HG03159 (cell line): ENCODE data around the gene KRT39.

Source experiments
- ATAC-seq: cut with Tn5 transposase; IDR thresholded peaks from one replicate; pipeline ENCODE4 v1.9.1; 2021; ENCODE audit warnings: mild to moderate bottlenecking, moderate library complexity; ENCODE audit not compliant: unreplicated experiment

KRT39 gene

DNA sequence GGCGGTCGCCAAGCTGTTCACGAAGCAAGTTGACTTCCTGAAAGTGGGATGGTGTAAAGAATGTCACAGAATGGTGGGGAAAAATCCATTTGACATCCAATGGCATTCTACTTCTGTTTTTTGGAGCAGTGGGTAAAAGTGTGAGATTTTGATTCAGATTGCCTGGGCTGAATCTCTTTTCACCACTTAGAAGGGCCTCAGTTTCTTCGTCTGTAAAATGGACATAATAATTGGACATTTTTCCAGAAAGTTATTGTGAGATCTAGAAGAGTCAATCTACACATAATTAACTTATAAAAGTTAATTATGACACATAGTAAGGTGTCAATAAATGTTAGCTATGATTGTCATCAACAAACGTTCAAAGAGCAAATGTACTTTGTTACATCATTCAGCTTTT, 14.4 kb upstream of the KRT39 start:
- ATAC-seq, result no peak

DNA sequence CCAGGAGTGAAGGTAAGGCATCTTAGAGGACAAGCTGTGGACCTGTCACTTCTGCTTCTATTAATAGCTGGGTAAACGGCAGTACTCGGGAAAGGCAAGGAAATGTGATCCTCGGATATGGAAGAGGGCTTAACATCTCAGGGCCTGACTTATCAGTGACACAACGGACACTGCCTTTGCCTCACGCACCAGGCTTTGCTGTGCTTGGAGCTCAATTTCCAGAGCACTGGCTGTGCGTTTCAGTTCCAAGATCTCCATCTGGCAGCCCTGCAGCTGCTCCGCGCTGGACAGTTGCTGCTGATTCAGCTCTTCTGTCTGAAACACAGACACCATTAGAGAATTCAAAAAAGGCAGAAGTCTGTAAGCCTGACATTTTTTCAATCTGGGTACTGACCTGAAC, 13.8 kb upstream of the KRT39 start:
- no peak for ATAC-seq

DNA sequence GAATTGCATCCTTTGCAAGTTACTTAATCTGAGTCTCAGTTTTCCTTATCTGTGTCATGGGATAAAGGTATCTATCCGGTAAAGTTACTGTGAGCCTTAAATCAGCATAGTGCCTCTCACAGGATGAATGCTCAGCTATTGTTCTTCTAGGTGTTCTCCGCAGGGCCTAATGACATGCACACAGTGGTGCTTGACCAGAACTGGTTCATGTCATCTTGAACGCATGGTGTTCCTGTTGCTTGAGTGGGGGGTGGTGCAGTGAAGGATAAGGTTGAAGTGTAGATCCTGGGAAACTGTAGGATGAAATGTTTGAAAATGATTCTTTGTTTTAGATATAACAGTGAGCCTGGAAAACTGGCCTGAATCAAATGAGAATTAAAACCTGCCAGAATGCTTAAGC, 13.4 kb upstream of the KRT39 start:
- ATAC-seq, result no peak

DNA sequence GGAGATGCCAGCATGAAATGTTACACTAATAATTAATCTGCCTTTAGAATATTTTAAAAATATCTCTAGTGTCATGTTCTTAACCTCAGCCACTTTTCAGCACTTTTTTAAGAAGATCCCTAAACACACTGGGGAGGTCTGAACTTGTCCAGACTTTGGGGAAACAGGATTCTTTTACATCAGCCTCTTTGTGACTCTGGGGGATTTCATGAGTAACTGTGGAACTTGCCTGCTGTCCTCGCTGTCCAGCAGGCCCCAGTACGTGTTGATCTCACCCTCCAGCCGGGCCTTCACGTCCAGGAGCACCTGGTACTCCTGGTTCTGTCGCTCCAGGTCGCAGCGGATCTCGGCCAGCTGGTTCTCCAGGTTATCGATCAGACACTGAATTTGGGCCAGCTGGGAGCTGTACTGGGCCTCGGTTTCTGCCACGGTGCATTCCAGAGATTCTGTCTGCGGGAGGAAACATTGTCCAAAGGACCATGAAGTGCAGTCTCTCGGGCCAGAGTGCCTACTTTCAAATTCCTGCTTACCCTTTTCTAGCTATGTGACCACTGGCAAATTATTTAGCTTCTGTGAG, 11.9 kb upstream of the KRT39 start:
- no peak for ATAC-seq

DNA sequence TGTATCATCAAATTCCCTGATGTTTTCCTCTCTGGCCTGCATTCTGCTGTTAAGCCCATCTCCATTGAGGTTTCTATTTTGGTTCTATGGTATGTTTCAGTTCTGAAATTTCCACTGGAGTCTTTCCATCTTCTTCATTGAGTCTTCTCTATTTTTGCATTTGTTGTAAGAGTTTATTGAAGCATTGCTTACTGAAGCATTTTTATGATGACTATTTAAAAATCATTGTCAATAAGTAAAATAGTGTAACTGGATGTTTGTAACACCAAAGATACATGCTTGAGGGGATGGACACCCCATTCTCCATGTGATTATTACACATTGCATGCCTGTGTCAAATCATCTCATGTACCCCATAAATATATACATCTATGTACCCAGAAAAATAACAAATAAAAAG, 8.8 kb upstream of the KRT39 start:
- ATAC-seq, result no peak

DNA sequence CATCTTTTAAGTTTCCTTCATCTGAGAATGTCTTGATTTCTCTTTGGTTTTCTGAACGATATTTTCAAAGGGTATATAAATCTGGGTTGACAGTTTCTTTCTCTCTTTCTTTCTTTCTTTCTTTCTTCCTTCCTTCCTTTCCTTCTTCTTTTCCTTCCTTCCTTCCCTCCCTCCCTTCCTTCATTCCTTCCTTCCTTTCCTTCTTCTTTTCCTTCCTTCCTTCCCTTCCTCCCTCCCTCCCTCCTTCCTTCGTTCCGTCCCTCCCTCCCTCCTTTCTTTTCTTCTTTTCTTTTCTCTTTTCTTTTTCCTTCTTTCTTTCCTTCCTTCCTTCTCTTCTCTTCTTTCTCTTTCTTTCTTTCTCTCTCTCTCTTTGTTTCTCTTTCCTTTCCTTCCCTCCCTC, 7.6 kb upstream of the KRT39 start:
- ATAC-seq, result no peak

DNA sequence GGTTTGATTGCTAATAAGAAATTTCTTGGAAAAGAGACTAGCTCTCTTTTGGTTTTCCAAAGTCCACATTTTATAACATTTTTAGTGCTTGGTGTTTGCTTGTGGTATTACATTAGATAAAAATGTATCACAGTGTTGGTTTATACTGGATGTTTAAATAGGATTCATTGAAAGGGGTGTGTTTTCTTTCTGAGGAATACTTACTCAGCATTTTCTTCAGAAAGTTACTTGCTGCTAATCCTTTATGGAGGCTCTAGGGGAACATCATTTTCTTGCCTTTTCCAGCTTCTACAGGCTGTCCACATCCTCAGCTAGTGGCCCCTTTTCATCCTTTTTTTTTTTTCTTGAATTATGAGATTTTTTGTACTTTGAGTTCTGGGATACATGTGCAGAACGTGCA, 834 bp upstream of the KRT39 start:
- ATAC-seq, result no peak

DNA sequence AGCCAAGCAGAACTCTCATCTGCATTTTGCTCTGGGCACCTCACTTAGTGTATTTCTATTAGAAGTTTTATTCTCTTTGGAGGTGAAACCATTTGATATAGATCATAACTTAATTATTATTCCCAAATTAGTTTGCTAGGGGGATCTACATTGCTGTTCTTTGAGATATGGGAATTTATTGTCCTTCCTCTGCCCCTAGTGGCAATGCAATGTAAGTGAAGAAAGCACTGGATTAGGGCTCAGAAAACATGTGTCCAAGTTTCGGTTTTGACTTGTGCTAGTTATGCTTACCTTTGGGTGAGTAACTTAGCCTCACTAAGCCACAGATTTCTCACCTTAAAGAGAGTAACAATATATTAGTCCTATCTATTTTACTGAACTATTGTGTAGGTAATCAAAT, 2.9 kb downstream of the KRT39 start:
- ATAC-seq, result no peak

DNA sequence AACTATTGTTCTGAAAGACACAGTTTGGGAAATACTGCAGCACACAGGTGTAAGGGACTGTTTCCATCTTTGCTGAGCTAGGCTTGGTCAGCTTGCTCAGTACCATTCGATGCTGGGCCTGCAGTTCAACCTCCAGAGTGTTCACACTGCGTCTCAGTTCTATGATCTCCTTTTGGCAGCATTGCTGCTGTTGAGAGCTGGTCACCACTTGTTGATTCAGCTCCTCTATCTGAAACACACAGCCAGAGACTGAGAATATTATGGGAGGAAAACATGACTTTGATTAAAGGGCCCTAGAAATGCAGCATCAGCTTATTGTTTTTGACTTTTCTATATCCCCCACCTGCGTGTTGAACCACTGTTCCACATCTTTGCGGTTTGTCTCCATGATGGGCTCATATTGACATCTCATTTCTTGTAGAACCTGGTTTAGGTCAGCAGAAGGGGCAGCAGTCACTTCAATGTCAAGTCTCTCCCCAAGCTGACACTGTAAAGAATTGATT, 4.6 kb downstream of the KRT39 start:
- ATAC-seq, result no peak

DNA sequence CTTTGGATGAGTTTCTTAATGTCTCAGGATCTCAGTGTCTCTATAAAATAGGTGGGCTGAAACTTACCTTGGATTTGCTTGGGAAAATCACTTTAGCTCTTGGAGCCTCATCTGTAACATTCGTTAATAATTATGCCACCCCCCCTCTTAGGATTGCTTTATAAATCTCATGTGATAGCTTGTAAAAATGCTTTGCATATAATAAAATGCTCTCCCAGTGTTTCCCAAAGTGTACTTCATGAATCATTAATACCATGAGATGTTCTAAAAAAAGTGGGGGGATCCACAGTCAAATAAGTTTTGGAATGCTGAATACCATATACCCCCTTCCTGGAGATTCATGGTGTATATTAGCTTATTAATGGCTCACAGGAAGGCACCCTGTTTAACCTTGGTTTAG, 5.2 kb downstream of the KRT39 start:
- ATAC-seq, result no peak

DNA sequence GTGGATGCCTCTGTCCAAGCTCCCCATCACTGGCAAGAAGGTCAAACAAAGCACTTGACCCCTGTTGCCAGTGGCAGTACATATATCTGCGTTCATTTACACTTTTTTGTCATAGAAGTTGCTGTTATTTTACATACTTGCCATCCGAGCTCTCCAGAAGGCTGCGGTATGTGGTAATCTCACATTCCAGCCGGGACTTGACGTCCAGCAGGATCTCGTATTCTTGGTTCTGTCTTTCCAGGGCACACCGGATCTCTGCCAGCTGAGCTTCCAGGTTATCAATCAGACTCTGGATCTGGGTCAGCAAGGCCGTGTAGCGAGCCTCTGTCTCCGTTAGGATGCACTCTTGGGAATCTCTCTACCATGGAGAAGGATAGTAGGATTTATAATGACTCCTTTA, 6.6 kb downstream of the KRT39 start:
- no peak for ATAC-seq

DNA sequence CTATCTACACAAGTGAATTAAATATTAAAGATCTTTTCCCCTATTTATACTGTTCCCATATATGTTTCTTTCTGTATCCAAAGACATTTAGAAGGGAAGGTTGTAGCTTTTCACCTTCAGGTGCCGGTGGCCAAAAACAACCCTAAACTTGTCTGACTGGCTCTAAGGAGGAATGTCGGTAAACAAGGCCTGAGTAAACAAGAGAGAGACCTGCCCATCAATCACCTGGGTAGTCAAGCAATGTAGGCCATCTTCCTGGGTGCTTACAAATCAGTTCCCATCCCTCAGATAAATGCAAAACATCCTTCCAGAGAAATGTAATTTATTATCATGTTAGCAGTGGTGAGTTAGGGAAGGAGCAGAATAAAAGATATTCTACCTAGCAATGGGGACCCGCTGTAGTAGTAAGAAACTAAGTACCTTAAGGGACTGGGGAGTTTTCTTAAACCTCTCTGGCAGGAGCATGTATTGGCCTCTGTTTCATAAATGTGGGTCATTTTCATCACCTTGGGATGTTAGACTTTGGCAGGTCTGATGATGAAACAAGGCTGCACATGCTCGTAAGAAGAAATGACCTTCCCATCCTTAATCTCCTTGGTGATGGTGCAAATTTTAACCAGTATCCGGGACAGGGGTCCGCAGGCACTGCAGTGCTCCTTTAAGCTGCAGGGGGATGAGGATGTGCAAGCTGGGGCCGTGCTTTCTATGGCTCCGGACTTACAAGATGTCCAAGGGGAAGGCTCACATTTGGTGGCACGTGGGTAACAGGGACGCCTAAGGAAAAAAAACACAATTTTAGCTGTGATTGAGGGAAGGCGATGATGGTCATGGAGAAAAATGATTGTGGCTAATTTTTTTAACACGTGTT, 8.4 kb downstream of the KRT39 start:
- no peak for ATAC-seq

DNA sequence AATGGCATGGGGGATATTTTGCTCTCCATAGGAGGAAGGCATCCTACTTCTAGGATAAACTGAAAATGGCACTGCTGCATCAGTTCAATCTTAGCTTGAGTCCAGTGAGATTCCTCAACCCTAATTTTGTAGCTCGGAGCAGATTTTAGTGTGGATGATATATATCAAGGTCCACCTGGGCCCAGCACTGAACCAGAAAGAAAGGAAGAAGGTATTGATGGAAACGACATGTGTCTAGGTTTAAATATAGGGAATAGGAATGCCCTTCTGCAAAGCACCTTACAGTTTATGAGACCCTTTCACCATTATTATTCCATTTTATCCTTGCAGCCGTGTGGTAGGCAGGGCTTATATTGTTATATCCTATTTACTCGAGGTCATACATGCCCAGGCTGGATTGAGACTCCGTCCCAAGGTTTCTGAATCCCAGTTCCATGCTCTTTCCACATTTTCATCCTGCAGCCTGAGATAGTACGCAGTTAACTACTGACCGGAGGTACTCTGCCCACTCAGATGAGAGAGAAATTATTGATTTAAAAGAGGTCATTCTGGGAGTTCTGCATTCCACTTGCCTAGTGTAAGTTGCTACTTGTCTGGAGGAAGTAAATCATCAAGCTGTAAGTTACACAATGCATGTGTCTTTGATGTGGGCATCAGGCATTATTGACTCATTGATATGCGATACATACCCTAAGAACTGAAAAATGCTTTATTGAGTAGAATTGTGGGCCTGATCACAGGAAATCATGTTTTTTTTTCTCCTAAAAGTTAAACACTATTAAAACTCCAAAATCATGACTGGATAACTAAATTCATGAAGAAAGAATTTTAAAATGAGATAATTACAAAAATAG, 10.1 kb downstream of the KRT39 start:
- ATAC-seq, result no peak

DNA sequence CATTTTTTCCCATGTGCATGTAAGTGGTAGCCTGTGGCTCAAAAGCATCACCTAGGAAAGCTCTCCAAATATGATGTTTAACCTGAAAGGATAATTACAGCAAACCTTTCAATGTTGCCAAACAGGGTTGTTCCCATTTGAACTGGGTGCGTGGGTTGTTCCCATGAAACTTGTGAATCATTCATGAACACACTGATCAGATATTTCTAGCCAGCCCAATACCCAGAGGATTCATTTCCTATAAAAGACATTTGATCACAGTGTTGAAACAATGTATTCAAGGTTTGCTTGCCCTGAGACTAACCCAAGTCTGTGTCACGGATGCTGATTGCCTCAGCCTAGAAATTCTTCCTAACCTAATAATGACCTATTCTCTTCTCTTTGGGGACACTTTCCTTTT, 12.9 kb downstream of the KRT39 start:
- ATAC-seq, result no peak

DNA sequence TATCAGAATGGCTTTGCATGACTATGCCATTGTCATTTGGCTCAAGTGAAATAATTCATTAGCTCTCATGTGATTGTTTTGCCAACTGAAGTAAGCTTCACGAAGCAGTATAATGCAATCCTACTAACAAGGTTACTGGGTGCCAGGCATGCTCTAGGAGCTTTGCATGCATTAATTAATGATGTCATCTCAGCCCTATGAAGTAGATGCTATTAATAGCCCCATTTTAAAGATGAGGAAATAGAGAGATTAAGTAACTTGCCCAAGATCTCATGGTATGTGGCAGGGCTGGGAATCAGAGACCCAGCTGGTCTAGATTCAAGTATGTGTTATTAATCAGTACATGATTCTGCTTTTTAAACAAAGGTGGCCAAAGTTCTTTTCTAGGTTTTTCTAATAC, 14.1 kb downstream of the KRT39 start:
- ATAC-seq, result no peak

DNA sequence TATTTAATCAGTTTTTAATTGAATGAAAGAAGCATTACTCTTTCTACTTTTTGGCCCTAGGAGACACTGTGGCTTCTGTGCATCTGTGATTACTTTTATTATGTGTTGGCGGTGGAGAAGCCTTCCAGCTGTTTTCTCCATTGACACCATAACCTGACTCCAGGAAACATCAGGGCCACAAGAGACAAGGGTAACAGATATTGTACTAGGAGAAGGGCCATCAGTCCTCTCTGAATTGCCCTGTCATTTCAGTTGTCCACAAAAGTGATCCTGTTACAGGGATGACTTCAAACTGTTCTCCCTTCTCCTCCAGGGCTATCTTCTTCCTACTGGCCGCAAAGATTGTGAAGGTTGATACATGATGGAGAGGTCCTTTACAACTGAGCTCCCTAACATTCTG, 14.6 kb downstream of the KRT39 start:
- ATAC-seq, result no peak

DNA sequence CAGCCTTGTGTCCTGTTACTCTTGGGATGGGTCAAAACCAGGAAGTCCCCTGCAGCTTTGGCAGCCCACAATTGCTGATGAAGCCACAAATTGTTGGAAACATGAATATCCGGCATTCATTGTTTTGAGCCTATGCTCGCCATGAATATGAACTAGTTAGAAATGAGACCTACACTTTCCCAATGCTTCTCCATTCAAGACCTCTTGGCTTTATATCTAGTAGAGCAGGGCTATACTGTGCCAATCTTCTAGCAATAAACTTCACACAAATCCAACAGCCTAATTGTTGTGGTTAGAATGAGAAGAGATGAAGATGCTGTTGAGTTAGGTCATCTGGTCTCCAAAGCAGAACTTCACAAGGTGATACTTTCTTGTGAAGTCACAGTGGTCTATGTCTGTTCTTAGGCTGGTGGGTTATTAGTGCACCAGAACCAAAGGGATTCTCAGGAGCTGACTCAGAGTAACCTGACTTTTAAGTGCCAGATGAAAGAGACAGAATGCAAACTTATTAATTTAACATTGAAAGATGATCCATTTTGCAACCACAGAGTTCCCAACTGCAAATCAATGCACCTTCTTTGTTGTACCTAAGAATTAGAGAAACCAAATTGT, 15.6 kb downstream of the KRT39 start:
- no peak for ATAC-seq

DNA sequence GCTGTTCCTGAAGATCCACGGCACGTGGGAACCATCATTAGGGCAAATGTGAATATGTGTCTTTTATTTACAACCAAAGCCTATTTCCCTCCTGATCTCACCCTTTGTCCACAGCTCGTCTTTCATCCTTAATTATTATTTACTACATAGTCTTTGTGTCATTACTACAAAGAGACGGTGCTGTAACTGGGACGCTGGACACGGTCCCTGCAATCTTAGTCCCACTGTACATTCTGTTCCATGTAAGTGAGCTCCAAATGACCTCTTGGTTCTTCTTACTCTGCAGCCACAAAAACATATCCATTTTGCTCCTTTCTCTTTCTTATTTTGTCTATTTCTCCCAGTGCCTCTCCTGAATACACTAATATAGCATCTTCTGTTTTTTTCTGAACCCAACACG, 16.6 kb downstream of the KRT39 start:
- no peak for ATAC-seq

DNA sequence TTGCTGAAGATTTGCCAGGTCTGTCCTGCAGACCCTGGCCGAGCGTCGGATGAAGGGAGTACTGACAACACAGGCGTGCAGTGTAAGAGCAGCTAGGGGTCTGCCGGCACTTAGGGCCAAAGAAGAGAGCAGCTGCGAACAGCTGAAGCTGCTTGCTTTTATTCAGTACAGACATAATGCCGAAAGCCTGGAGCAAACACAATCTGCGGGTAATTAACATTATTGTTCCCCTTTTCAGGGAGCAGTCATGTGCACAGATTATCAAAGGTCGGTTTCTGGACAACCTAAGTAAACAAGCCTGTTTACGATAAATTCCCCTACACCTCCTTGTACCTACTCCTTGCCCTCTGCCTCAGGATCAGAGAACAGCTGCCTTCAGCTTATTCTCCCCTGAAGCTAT, 17.3 kb downstream of the KRT39 start:
- ATAC-seq, result no peak

DNA sequence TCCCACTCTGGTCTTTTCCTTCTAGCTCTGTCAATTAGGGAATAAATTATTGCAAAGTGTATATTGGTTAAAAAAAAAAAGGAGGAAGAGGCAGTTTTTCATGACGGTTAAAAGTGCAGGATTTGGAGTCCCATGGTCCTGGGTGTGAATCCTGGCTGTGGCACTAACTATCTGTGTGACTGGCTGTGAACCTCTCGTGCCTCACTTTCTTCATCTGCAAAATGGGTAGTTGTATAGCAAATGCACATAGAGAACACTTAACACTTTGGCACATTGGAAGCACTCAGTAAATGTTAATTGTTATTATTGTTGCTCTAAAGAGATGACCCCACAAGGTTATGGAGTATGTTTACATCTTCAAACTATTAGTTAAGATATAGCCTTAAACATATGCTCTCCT, 18.8 kb downstream of the KRT39 start:
- no peak for ATAC-seq

DNA sequence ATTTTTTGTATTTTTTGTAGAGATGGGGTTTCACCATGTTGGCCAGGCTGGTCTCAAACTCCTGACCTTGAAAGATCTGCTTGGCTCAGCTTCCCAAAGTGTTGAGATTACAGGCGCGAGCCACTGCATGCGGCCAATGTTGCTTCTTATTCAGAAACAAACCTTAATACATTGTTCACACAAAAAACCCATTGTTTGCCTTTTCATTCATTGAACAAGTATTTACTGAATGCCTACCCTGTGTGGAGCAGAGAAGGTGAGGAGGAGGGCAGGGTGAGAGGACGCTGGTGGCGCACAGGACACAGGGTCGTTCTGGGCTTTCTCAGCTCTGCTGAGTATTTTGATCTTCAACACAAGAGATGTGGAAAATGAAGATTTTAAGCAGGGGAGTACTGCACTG, 21.3 kb downstream of the KRT39 start:
- no peak for ATAC-seq
